HCT116 (cell line): ENCODE data around the gene OR10H2.

Experiments used
- EGR1 ChIP-seq: IDR thresholded peaks from 2 replicates; pipeline ENCODE4 v1.6.1; 2012; ENCODE audit warnings: low read depth
- EZH2phosphoT487 ChIP-seq: fragments of 200-600 bp; IDR thresholded peaks from 2 replicates; pipeline ENCODE4 v1.6.1; 2018; ENCODE audit warnings: antibody characterized with exemption, borderline replicate concordance
- POLR2AphosphoS5 ChIP-seq: IDR thresholded peaks from 2 replicates; pipeline ENCODE4 v1.6.1; 2011; ENCODE audit warnings: mild to moderate bottlenecking, low read depth, low read length, moderate library complexity
- SIN3A ChIP-seq: IDR thresholded peaks from 2 replicates; pipeline ENCODE4 v1.6.1; 2012; ENCODE audit warnings: low read depth
- YY1 ChIP-seq: IDR thresholded peaks from 2 replicates; pipeline ENCODE4 v1.6.1; 2011; ENCODE audit warnings: low read length, low read depth, moderate library complexity, mild to moderate bottlenecking; ENCODE audit not compliant: insufficient replicate concordance; ENCODE audit errors: extremely low read depth
- TF ChIP-seq, protein P1 (sequence below), 3 experiments: fragments of 200-600 bp in 1 of 3; sonication (generic) in 1 of 3; IDR thresholded peaks in 2 of 3; conservative IDR thresholded peaks in 1 of 3; 2 replicates each; pipeline ENCODE4 v1.5.1; 2012 to 2017; ENCODE audit warnings: low read depth in 2 of 3, low read length in 2 of 3, antibody characterized with exemption in 1 of 3, borderline replicate concordance in 1 of 3, control low read depth in 1 of 3, mild to moderate bottlenecking in 1 of 3, mixed read lengths in 1 of 3, mixed run types in 1 of 3, moderate library complexity in 1 of 3; ENCODE audit not compliant: insufficient read depth in 1 of 3

DNA sequence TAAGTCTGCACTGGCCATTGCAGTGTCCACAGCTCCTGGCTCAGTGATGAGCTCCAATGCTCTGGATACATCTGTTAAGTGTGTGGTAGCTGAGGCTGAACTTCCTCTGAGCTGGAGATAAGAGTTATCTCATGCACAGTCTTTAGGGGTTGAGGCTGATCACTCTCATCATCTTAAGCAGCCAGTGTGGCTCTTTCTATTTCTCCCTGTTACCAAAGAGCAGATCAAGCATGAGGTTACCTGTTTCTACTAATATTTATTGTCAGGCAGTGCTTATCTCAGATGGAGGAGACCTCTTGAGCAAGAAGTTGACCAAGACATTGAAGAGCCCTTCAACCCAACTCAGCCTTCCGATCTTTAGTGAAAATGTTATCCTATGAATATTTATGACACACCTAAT is 6.6 kb upstream of the OR10H2 start:
- TF ChIP-seq SIN3A (no peak), EGR1 (no peak), EZH2phosphoT487 (no peak), YY1 (no peak), POLR2AphosphoS5 (no peak)
- TF ChIP-seq, protein P1, sequence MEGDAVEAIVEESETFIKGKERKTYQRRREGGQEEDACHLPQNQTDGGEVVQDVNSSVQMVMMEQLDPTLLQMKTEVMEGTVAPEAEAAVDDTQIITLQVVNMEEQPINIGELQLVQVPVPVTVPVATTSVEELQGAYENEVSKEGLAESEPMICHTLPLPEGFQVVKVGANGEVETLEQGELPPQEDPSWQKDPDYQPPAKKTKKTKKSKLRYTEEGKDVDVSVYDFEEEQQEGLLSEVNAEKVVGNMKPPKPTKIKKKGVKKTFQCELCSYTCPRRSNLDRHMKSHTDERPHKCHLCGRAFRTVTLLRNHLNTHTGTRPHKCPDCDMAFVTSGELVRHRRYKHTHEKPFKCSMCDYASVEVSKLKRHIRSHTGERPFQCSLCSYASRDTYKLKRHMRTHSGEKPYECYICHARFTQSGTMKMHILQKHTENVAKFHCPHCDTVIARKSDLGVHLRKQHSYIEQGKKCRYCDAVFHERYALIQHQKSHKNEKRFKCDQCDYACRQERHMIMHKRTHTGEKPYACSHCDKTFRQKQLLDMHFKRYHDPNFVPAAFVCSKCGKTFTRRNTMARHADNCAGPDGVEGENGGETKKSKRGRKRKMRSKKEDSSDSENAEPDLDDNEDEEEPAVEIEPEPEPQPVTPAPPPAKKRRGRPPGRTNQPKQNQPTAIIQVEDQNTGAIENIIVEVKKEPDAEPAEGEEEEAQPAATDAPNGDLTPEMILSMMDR (IDR thresholded peaks at IDR 0.05 in 2 of 3, conservative IDR thresholded peaks at IDR 0.05 in 1 of 3; ENCODE audit: borderline replicate concordance in 1 of 3, insufficient read depth in 1 of 3, low read depth in 2 of 3, low read length in 2 of 3), result no peak
